ENCODE data around the gene CYFIP1. TPM values are rescaled to one million over a fixed set of nuclear protein-coding genes. Genes with fewer than 3 reads are reported as not detected.

CYFIP1 gene
- total RNA-seq, 1 donor from 2014 or later, result 28.8 TPM

GRCh38 chr15:22973987-22974386, 6.2 kb downstream of the CYFIP1 start:
- DNase-seq (no peak), ATAC-seq (ENCODE audit: poor library complexity) (no peak)
- intact Hi-C loops (cut with DNase I), result no loop called here

GRCh38 chr15:22973286-22973685, 6.9 kb downstream of the CYFIP1 start:
- peak; percentile 40 for ATAC-seq (ENCODE audit: poor library complexity)
- intact Hi-C loops (cut with DNase I), result no loop called here
- no peak for DNase-seq

- DNase-seq (no peak), ATAC-seq (ENCODE audit: poor library complexity) (no peak)
- intact Hi-C loops (cut with DNase I), result no loop called here
Observed at GRCh38 chr15:22969489-22969888, 10.7 kb downstream of the CYFIP1 start.

GRCh38 chr15:22968366-22968765, 11.8 kb downstream of the CYFIP1 start:
- DNase-seq (no peak), ATAC-seq (ENCODE audit: poor library complexity) (peak; percentile 34)
- intact Hi-C loops (cut with DNase I), result no loop called here

- ATAC-seq (ENCODE audit: poor library complexity) (no peak), DNase-seq (no peak)
Observed at GRCh38 chr15:22967084-22967770, 12.9 kb downstream of the CYFIP1 start.

GRCh38 chr15:22966321-22967083, 13.7 kb downstream of the CYFIP1 start:
- ATAC-seq (ENCODE audit: poor library complexity), result no peak
- DNase-seq, result no peak
- intact Hi-C loops (cut with DNase I), result no loop called here

More at GRCh38 chr15:22967084-22967770, 12.9 kb downstream of the CYFIP1 start:
- intact Hi-C loops (cut with DNase I), result no loop called here

GRCh38 chr15:22963641-22964040, 16.5 kb downstream of the CYFIP1 start:
- intact Hi-C loops (cut with DNase I), result no loop called here
- no peak for ATAC-seq (ENCODE audit: poor library complexity)
- no peak for DNase-seq

GRCh38 chr15:22962611-22963010, 17.6 kb downstream of the CYFIP1 start:
- intact Hi-C loops (cut with DNase I), result no loop called here
- ATAC-seq (ENCODE audit: poor library complexity) (no peak), DNase-seq (no peak)

- no peak for ATAC-seq (ENCODE audit: poor library complexity)
- no peak for DNase-seq
- intact Hi-C loops (cut with DNase I), result no loop called here
Observed at GRCh38 chr15:22961762-22962161, 18.4 kb downstream of the CYFIP1 start.

GRCh38 chr15:22960556-22960955, 19.6 kb downstream of the CYFIP1 start:
- ATAC-seq (ENCODE audit: poor library complexity) (no peak), DNase-seq (no peak)
- intact Hi-C loops (cut with DNase I), result no loop called here

GRCh38 chr15:22960126-22960525, 20.0 kb downstream of the CYFIP1 start:
- intact Hi-C loops (cut with DNase I), result no loop called here
- no peak for ATAC-seq (ENCODE audit: poor library complexity)
- DNase-seq, result no peak

- ATAC-seq (ENCODE audit: poor library complexity) (no peak), DNase-seq (no peak)
- intact Hi-C loops (cut with DNase I), result no loop called here
Observed at GRCh38 chr15:22959321-22960101, 20.7 kb downstream of the CYFIP1 start.

- intact Hi-C loops (cut with DNase I), result no loop called here
- DNase-seq, result no peak
- no peak for ATAC-seq (ENCODE audit: poor library complexity)
Observed at GRCh38 chr15:22958487-22959280, 21.5 kb downstream of the CYFIP1 start.

GRCh38 chr15:22956978-22957260, 23.2 kb downstream of the CYFIP1 start:
- intact Hi-C loops (cut with DNase I), result no loop called here
- ATAC-seq (ENCODE audit: poor library complexity), result peak; percentile 29
- no peak for DNase-seq

- DNase-seq, result no peak
- intact Hi-C loops (cut with DNase I), result no loop called here
- peak; percentile 28 for ATAC-seq (ENCODE audit: poor library complexity)
Observed at GRCh38 chr15:22956257-22956977, 23.8 kb downstream of the CYFIP1 start.

- no peak for DNase-seq
- ATAC-seq (ENCODE audit: poor library complexity), result no peak
- intact Hi-C loops (cut with DNase I), result no loop called here
Observed at GRCh38 chr15:22955544-22956119, 24.5 kb downstream of the CYFIP1 start.

GRCh38 chr15:22954798-22955543, 25.2 kb downstream of the CYFIP1 start:
- intact Hi-C loops (cut with DNase I), result no loop called here
- ATAC-seq (ENCODE audit: poor library complexity), result no peak

More at GRCh38 chr15:22954798-22955543, 25.2 kb downstream of the CYFIP1 start:
- DNase-seq, result no peak
